SHP77 (cell line): ENCODE results near the gene GPATCH8.
"Not testable (repeated sequence)": the region's sequence is repeated elsewhere in the genome, so short reads cannot be mapped to it uniquely, and the experiment has no call there.

Source experiments
- DNase-seq, 2 experiments: peaks; one replicate each; lab custom pipeline; 2025; lab: John Stamatoyannopoulos, UW

GPATCH8 gene

GRCh38 chr17:44374306-44375195 lies 128.7 kb downstream of the GPATCH8 start:
- no peak for DNase-seq

GRCh38 chr17:44372036-44372435 lies 131.2 kb downstream of the GPATCH8 start:
- DNase-seq = no peak

GRCh38 chr17:44369414-44370023 lies 133.7 kb downstream of the GPATCH8 start:
- DNase-seq = not testable (repeated sequence)

- DNase-seq = not testable (repeated sequence)
Measured at GRCh38 chr17:44368391-44369243, 134.6 kb downstream of the GPATCH8 start.

- no peak for DNase-seq
Measured at GRCh38 chr17:44367231-44367979, 135.8 kb downstream of the GPATCH8 start.

- DNase-seq = not testable (repeated sequence)
Measured at GRCh38 chr17:44365051-44365450, 138.2 kb downstream of the GPATCH8 start.

GRCh38 chr17:44363613-44364159 lies 139.5 kb downstream of the GPATCH8 start, which contains the start of gene FAM171A2:
FAM171A2 (minus strand) TSS chr17:44363853; CDS start chr17:44363714, 139 bp downstream.
- DNase-seq = peak; percentile 41 to 74

- DNase-seq = no peak
Measured at GRCh38 chr17:44362949-44363612, 140.1 kb downstream of the GPATCH8 start.

- DNase-seq = no peak
Measured at GRCh38 chr17:44362459-44362948, 140.7 kb downstream of the GPATCH8 start.

- no peak for DNase-seq
Measured at GRCh38 chr17:44361292-44362260, 141.6 kb downstream of the GPATCH8 start.

GRCh38 chr17:44360826-44361225 lies 142.4 kb downstream of the GPATCH8 start:
- DNase-seq = no peak

- DNase-seq = no peak
Measured at GRCh38 chr17:44360144-44360533, 143.1 kb downstream of the GPATCH8 start.

- DNase-seq = no peak
Measured at GRCh38 chr17:44359458-44360143, 143.6 kb downstream of the GPATCH8 start.

- DNase-seq = no peak
Measured at GRCh38 chr17:44359006-44359405, 144.2 kb downstream of the GPATCH8 start.

- DNase-seq = no peak
Measured at GRCh38 chr17:44358066-44358465, 145.1 kb downstream of the GPATCH8 start.

GRCh38 chr17:44356241-44356640 lies 147.0 kb downstream of the GPATCH8 start:
- no peak for DNase-seq

GRCh38 chr17:44355642-44356099 lies 147.5 kb downstream of the GPATCH8 start:
- DNase-seq = no peak
